MM.1S (cell line): Measurements from ENCODE around the gene C20orf96.
"Not testable (repeated sequence)": the region's sequence is repeated elsewhere in the genome, so short reads cannot be mapped to it uniquely, and the experiment has no call there.

Experiments
- DNase-seq: peaks from one replicate; pipeline ENCODE4 v3.0.0-alpha.2; 2015
- H2AFZ ChIP-seq: fragments of 300-600 bp; sonication (generic); 2 replicates; pipeline ENCODE4 v1.6.0; 2016; ENCODE audit warnings: antibody characterized with exemption, low read length
- H3F3A ChIP-seq: fragments of 300-600 bp; sonication (generic); 2 replicates; pipeline ENCODE4 v1.6.1; 2016; ENCODE audit warnings: mild to moderate bottlenecking, antibody characterized with exemption, low read length, moderate library complexity, mixed read lengths; ENCODE audit not compliant: insufficient read depth
- H3K27ac ChIP-seq: fragments of 300-600 bp; sonication (generic); 2 replicates; pipeline ENCODE4 v1.5.1; 2016; ENCODE audit warnings: mild to moderate bottlenecking, low read length
- H3K27me3 ChIP-seq: fragments of 300-600 bp; sonication (generic); replicated peaks from 2 replicates; pipeline ENCODE4 v1.6.0; 2016; ENCODE audit warnings: low read length; ENCODE audit not compliant: insufficient read depth
- H3K36me3 ChIP-seq: fragments of 300-600 bp; sonication (generic); replicated peaks from 2 replicates; pipeline ENCODE4 v1.6.1; 2016; ENCODE audit warnings: mild to moderate bottlenecking, low read length, mixed read lengths; ENCODE audit not compliant: insufficient read depth
- H3K4me1 ChIP-seq: fragments of 300-600 bp; sonication (generic); 2 replicates; pipeline ENCODE4 v1.6.1; 2016; ENCODE audit warnings: low read length, mixed read lengths
- H3K4me2 ChIP-seq: fragments of 300-600 bp; sonication (generic); 2 replicates; pipeline ENCODE4 v1.6.0; 2016; ENCODE audit warnings: low read depth, low read length
- H3K4me3 ChIP-seq: fragments of 300-600 bp; sonication (generic); 2 replicates; pipeline ENCODE4 v1.5.1; 2016; ENCODE audit warnings: low read length, mixed read lengths
- H3K79me2 ChIP-seq: fragments of 300-600 bp; sonication (generic); 2 replicates; pipeline ENCODE4 v1.6.1; 2016; ENCODE audit warnings: mixed run types, low read length, mixed read lengths
- H3K9ac ChIP-seq: fragments of 300-600 bp; sonication (generic); 2 replicates; pipeline ENCODE4 v1.6.1; 2016; ENCODE audit warnings: low read length, mixed read lengths
- H3K9me2 ChIP-seq: fragments of 300-600 bp; sonication (generic); replicated peaks from 2 replicates; pipeline ENCODE4 v1.6.1; 2016; ENCODE audit warnings: mild to moderate bottlenecking, low read length, mixed read lengths; ENCODE audit not compliant: insufficient read depth
- H3K9me3 ChIP-seq: fragments of 300-600 bp; sonication (generic); replicated peaks from 2 replicates; pipeline ENCODE4 v1.6.1; 2016; ENCODE audit warnings: mild to moderate bottlenecking, low read length, mixed read lengths; ENCODE audit not compliant: insufficient read depth
- H4K20me1 ChIP-seq: fragments of 300-600 bp; sonication (generic); 2 replicates; pipeline ENCODE4 v1.6.1; 2016; ENCODE audit warnings: mild to moderate bottlenecking, low read length, moderate library complexity, mixed read lengths; ENCODE audit not compliant: insufficient read depth
- EZH2 ChIP-seq: fragments of 300-600 bp; sonication (generic); optimal IDR thresholded peaks from 2 replicates; pipeline ENCODE3; 2017; ENCODE audit warnings: low read depth, mild to moderate bottlenecking, antibody characterized with exemption, low read length, mixed read lengths
- EZH2phosphoT487 ChIP-seq: fragments of 300-600 bp; sonication (generic); IDR thresholded peaks from 2 replicates; pipeline ENCODE4 v1.6.1; 2018; ENCODE audit warnings: antibody characterized with exemption, low read length
- TF ChIP-seq, protein P1 (sequence below): fragments of 300-600 bp; sonication (generic); IDR thresholded peaks from 2 replicates; pipeline ENCODE4 v1.5.1; 2016; ENCODE audit warnings: antibody characterized with exemption, low read length, mixed read lengths

C20orf96 gene

DNA sequence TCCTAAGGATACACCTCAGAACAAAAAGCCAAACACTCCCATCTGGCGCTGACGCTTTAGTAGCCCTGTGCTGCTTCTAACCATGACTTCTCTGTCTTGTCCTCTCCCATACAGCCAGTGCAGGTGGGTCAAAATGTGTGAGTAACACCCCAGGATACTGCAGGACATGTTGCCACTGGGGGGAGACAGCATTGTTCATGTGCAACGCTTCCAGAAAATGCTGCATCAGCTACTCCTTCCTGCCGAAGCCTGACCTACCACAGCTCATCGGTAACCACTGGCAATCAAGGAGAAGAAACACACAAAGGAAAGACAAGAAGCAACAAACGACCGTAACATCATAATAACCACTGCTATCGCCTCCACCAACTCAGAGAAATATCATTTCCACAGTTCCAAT, 31.6 kb downstream of the C20orf96 start:
- H3K27me3 ChIP-seq: no peaks in the 10 kb centered on the region
- H3F3A ChIP-seq: no peaks in the 10 kb centered on the region
- H4K20me1 ChIP-seq: no peaks in the 10 kb centered on the region
- H3K9me2 ChIP-seq: no peaks in the 10 kb centered on the region
- H3K79me2 ChIP-seq: no peaks in the 10 kb centered on the region
- H3K4me3 ChIP-seq: no peak overlapping the region
- no peaks in the 10 kb centered on the region for H3K4me1 ChIP-seq
- TF ChIP-seq, protein P1, sequence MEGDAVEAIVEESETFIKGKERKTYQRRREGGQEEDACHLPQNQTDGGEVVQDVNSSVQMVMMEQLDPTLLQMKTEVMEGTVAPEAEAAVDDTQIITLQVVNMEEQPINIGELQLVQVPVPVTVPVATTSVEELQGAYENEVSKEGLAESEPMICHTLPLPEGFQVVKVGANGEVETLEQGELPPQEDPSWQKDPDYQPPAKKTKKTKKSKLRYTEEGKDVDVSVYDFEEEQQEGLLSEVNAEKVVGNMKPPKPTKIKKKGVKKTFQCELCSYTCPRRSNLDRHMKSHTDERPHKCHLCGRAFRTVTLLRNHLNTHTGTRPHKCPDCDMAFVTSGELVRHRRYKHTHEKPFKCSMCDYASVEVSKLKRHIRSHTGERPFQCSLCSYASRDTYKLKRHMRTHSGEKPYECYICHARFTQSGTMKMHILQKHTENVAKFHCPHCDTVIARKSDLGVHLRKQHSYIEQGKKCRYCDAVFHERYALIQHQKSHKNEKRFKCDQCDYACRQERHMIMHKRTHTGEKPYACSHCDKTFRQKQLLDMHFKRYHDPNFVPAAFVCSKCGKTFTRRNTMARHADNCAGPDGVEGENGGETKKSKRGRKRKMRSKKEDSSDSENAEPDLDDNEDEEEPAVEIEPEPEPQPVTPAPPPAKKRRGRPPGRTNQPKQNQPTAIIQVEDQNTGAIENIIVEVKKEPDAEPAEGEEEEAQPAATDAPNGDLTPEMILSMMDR: peak; percentile 43
- no peak for TF ChIP-seq EZH2
- no peak overlapping the region for H3K9ac ChIP-seq
- H2AFZ ChIP-seq: no peak overlapping the region
- no peak overlapping the region for H3K4me2 ChIP-seq
- H3K36me3 ChIP-seq: no peaks in the 10 kb centered on the region
- DNase-seq: peak; percentile 46
- H3K27ac ChIP-seq: no peak overlapping the region
- no peaks in the 10 kb centered on the region for H3K9me3 ChIP-seq

DNA sequence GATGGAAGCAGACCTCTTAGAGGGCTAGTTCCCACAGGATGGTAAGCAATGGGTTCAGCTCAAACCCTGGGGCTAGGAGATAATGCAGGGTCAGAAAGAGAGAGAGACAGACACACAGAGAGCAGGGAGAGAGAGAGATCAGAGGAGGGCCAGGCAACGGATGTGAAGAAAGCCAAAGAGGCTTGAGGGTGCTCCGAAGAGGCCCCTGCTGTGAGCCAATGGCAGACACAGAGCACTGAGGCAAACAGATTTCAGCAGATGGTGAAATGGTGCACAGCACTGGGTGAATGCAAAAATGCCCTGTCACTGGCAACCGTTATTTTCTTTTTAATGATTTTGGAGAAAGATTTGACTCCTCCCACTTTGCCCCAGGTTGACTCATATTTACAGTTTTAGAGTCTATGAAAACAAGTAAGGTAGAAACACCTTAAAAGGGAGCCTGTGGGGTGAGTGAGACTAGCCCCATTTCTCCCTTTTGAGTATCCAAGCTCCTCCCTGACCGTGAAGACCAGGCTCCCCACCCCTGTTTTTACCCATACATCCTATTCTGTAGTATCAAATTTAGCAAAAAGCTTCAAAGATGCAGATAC, 32.2 kb downstream of the C20orf96 start:
- Histone ChIP-seq H3K27me3 (no peaks in the 10 kb centered on the region), H3K4me3 (no peak overlapping the region), H3K9me2 (no peaks in the 10 kb centered on the region), H4K20me1 (no peaks in the 10 kb centered on the region), H3F3A (no peaks in the 10 kb centered on the region), H3K79me2 (no peaks in the 10 kb centered on the region), H3K4me2 (no peak overlapping the region), H3K27ac (no peak overlapping the region), H2AFZ (no peak overlapping the region), H3K9me3 (no peaks in the 10 kb centered on the region), H3K36me3 (no peaks in the 10 kb centered on the region), H3K9ac (no peak overlapping the region), H3K4me1 (no peaks in the 10 kb centered on the region)
- TF ChIP-seq, protein P1: no peak
- no peak for TF ChIP-seq EZH2
- no peak for TF ChIP-seq EZH2phosphoT487
- DNase-seq: no peak

DNA sequence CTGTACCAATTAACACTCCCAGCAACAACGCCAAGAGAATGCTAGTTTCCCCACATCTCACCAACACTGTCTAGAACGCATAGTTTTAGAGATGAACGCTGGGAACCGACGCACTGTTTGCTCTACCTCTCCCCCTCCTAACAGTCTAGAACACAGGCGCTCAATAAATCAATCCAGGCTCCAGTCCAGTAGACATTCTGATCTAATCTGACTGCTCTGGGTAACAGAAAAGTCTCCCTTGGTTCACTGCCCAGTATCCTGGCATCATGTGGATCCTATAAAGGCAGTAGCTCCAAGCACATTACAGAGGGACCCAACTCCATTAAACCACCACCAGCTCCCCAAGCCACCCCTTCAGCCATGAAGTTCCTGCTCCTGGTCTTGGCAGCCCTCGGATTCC, 33.1 kb downstream of the C20orf96 start, which contains the start of gene DEFB132:
Gene DEFB132 (plus strand): TSS at position 306 of the 400 bp plus-strand sequence. CDS start 55 bp downstream, at position 361.
- no peaks in the 10 kb centered on the region for H3F3A ChIP-seq
- no peak within 1 kb of the TSS for H2AFZ ChIP-seq
- TF ChIP-seq, protein P1: no peak
- TF ChIP-seq EZH2 (no peak), EZH2phosphoT487 (no peak)
- DNase-seq: no peak
- H3K36me3 ChIP-seq: no peaks in the 10 kb centered on the region
- no peaks in the 10 kb centered on the region for H3K27me3 ChIP-seq
- H3K9ac ChIP-seq: no peak within 1 kb of the TSS
- H4K20me1 ChIP-seq: no peaks in the 10 kb centered on the region
- H3K9me2 ChIP-seq: no peaks in the 10 kb centered on the region
- H3K4me2 ChIP-seq: no peak within 1 kb of the TSS
- H3K27ac ChIP-seq: no peak within 1 kb of the TSS
- no peaks in the 10 kb centered on the region for H3K4me1 ChIP-seq
- no peak within 1 kb of the TSS for H3K4me3 ChIP-seq
- H3K79me2 ChIP-seq: no peaks in the 10 kb centered on the region
- no peaks in the 10 kb centered on the region for H3K9me3 ChIP-seq

DNA sequence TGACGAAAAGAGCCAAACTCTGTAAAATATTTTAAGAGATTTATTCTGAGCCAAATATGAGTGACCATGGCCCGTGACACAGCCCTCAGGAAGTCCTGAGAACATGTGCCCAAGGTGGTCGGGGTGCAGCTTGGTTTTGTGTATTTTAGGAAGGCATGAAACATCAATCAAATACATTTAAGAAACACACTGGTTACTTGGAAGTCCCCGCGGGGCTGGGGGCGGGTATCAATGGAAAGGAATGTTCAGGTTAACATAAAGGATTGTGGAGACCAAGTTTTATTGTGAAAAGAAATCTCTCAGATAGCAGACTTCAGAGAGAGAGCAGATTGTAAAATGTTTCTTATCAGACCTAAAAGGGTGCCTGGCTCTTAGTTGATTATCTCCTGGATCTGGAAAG, 37.1 kb downstream of the C20orf96 start:
- not testable (repeated sequence) for H3F3A ChIP-seq, H3K4me1 ChIP-seq, H3K4me3 ChIP-seq, H3K27me3 ChIP-seq, H3K9me2 ChIP-seq, H3K27ac ChIP-seq, H3K9me3 ChIP-seq, H4K20me1 ChIP-seq, H3K79me2 ChIP-seq, H3K36me3 ChIP-seq, H3K4me2 ChIP-seq, H3K9ac ChIP-seq, H2AFZ ChIP-seq, DNase-seq
